Measurements from ENCODE around the gene ATP8B2.

Gene ATP8B2

GRCh38 chr1:154328318-154329151, 3.2 kb downstream of the ATP8B2 start:
- peak overlapping the region; percentile 30 for H3K4me3 ChIP-seq (replicated peaks; ENCODE audit: insufficient read depth, low read length)
- peaks cover 44% of the 10 kb centered on the region for H3K27me3 ChIP-seq (ENCODE audit: insufficient read depth, poor library complexity, severe bottlenecking)
- peak; percentile 39 to 71 for DNase-seq (ENCODE audit: low read depth in 1 of 2, low spot score in 1 of 2)
- no peak for TF ChIP-seq CTCF (IDR thresholded peaks at IDR 0.05; ENCODE audit: insufficient read depth, low read length)
- TF ChIP-seq SPI1 (IDR thresholded peaks at IDR 0.05; ENCODE audit: borderline replicate concordance, low read depth), result no peak
- no peak for TF ChIP-seq GABPA (IDR thresholded peaks at IDR 0.05; ENCODE audit: low read depth)
- no peak for TF ChIP-seq POLR2AphosphoS5 (IDR thresholded peaks at IDR 0.05; ENCODE audit: low read depth)
- H3K27ac ChIP-seq (replicated peaks), result no peak overlapping the region

- peaks cover 41% of the 10 kb centered on the region for H3K27me3 ChIP-seq (ENCODE audit: insufficient read depth, poor library complexity, severe bottlenecking)
- no peak overlapping the region for H3K27ac ChIP-seq (replicated peaks)
- DNase-seq (ENCODE audit: low read depth in 1 of 2, low spot score in 1 of 2), result no peak
- TF ChIP-seq CTCF (IDR thresholded peaks at IDR 0.05; ENCODE audit: insufficient read depth, low read length), result no peak
- TF ChIP-seq SPI1 (IDR thresholded peaks at IDR 0.05; ENCODE audit: borderline replicate concordance, low read depth), result no peak
- TF ChIP-seq POLR2AphosphoS5 (IDR thresholded peaks at IDR 0.05; ENCODE audit: low read depth), result no peak
- TF ChIP-seq REST (IDR thresholded peaks at IDR 0.05; ENCODE audit: insufficient replicate concordance, low read depth), result no peak
- TF ChIP-seq GABPA (IDR thresholded peaks at IDR 0.05; ENCODE audit: low read depth), result no peak
- H3K4me3 ChIP-seq (replicated peaks; ENCODE audit: insufficient read depth, low read length), result no peak overlapping the region
Measured at GRCh38 chr1:154329152-154329521, 3.8 kb downstream of the ATP8B2 start.

- Histone ChIP-seq H3K4me3 (replicated peaks; ENCODE audit: insufficient read depth, low read length) (no peak overlapping the region), H3K27ac (replicated peaks) (no peak overlapping the region), H3K27me3 (ENCODE audit: insufficient read depth, poor library complexity, severe bottlenecking) (peaks cover 41% of the 10 kb centered on the region)
- no peak for TF ChIP-seq CTCF (IDR thresholded peaks at IDR 0.05; ENCODE audit: insufficient read depth, low read length)
- TF ChIP-seq POLR2AphosphoS5 (IDR thresholded peaks at IDR 0.05; ENCODE audit: low read depth), result no peak
- TF ChIP-seq SPI1 (IDR thresholded peaks at IDR 0.05; ENCODE audit: borderline replicate concordance, low read depth), result no peak
- no peak for TF ChIP-seq REST (IDR thresholded peaks at IDR 0.05; ENCODE audit: insufficient replicate concordance, low read depth)
- TF ChIP-seq GABPA (IDR thresholded peaks at IDR 0.05; ENCODE audit: low read depth), result no peak
- DNase-seq (ENCODE audit: low read depth in 1 of 2, low spot score in 1 of 2), result no peak
Measured at GRCh38 chr1:154329551-154330131, 4.3 kb downstream of the ATP8B2 start.
